ENCODE measurements around the gene COX4I2. TPM values are rescaled to one million over a fixed set of nuclear protein-coding genes. Genes with fewer than 3 reads are reported as not detected.
"Not testable (repeated sequence)": the region's sequence is repeated elsewhere in the genome, so short reads cannot be mapped to it uniquely, and the experiment has no call there.

The COX4I2 gene
- total RNA-seq, 3 donors from 2014 or later: 0.63 to 0.90 (median 0.76) TPM

GRCh38 chr20:31667315-31668285 lies 29.9 kb downstream of the COX4I2 start:
- intact Hi-C loops (cut with DNase I, micrococcal nuclease): no loop called here
- Histone ChIP-seq H3K36me3 (ENCODE audit: low read depth) (no peaks in the 10 kb centered on the region), H3K4me3 (no peak overlapping the region), H3K9me3 (no peaks in the 10 kb centered on the region), H3K4me1 (ENCODE audit: low read depth) (peaks cover 73% of the 10 kb centered on the region)
- no peak for ATAC-seq
- DNase-seq: peak in 2 of 3 donors; percentile 37 to 43
- TF ChIP-seq, protein P1, sequence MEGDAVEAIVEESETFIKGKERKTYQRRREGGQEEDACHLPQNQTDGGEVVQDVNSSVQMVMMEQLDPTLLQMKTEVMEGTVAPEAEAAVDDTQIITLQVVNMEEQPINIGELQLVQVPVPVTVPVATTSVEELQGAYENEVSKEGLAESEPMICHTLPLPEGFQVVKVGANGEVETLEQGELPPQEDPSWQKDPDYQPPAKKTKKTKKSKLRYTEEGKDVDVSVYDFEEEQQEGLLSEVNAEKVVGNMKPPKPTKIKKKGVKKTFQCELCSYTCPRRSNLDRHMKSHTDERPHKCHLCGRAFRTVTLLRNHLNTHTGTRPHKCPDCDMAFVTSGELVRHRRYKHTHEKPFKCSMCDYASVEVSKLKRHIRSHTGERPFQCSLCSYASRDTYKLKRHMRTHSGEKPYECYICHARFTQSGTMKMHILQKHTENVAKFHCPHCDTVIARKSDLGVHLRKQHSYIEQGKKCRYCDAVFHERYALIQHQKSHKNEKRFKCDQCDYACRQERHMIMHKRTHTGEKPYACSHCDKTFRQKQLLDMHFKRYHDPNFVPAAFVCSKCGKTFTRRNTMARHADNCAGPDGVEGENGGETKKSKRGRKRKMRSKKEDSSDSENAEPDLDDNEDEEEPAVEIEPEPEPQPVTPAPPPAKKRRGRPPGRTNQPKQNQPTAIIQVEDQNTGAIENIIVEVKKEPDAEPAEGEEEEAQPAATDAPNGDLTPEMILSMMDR (IDR thresholded peaks at IDR 0.05): no peak

DNA sequence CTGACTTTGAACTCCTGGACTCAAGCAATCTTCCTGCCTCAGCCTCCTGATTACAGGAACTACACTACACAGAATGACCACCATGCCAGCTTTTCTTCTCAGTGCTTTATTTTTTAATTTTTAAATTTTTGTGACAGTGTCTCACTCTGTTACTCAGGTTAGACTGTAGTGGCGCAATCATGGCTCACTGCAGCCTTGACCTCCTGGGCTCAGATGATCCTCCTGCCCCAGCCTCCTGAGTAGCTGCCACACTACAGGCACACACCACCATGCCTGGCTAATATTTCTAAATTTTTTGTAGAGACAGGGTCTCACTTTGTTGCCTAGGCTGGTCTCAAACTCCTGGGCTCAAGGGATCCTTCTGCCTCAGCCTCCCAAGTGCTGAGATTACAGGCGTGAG lies 31.2 kb downstream of the COX4I2 start:
- ATAC-seq; H3K36me3 ChIP-seq (ENCODE audit: low read depth); intact Hi-C loops (cut with DNase I, micrococcal nuclease); DNase-seq; H3K4me3 ChIP-seq; H3K9me3 ChIP-seq: not testable (repeated sequence)
- peaks cover 65% of the 10 kb centered on the region for H3K4me1 ChIP-seq (ENCODE audit: low read depth)

- intact Hi-C loops (cut with DNase I, micrococcal nuclease): no loop called here
- ATAC-seq (no peak), DNase-seq (no peak)
- TF ChIP-seq, protein P1 (IDR thresholded peaks at IDR 0.05): no peak
- H3K9me3 ChIP-seq: no peaks in the 10 kb centered on the region
- no peaks in the 10 kb centered on the region for H3K36me3 ChIP-seq (ENCODE audit: low read depth)
- H3K4me1 ChIP-seq (ENCODE audit: low read depth): peaks cover 59% of the 10 kb centered on the region
- H3K4me3 ChIP-seq: no peak overlapping the region
These were observed 32.2 kb downstream of the COX4I2 start for GRCh38 chr20:31669876-31670275.

GRCh38 chr20:31670371-31671228 lies 32.9 kb downstream of the COX4I2 start:
- Histone ChIP-seq H3K36me3 (ENCODE audit: low read depth) (no peaks in the 10 kb centered on the region), H3K4me1 (ENCODE audit: low read depth) (peaks cover 59% of the 10 kb centered on the region), H3K4me3 (no peak overlapping the region), H3K9me3 (no peaks in the 10 kb centered on the region)
- TF ChIP-seq, protein P1 (IDR thresholded peaks at IDR 0.05): no peak
- intact Hi-C loops (cut with DNase I, micrococcal nuclease): no loop called here
- ATAC-seq: peak; percentile 65
- peak; percentile 63 to 71 (median 65) for DNase-seq

DNA sequence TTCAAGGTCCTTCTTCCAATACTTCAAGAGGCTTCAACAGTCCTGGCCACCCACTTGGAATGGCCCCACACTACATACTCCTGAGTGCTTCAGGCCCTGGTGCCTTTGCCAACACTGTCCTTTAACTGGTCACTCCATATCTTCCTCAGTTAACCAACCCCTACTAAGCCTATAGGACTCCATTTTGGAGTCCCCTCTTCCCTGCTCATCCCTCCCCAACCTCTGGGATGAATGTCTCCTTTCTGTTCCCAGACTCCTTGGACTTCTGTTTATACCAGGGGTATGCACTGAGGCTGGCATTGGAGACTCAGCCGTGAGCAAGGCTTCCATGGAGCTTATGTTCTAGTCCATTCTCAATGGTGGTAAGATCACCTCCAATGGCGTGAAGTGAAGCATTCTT lies 33.6 kb downstream of the COX4I2 start:
- Histone ChIP-seq H3K4me1 (ENCODE audit: low read depth) (peaks cover 58% of the 10 kb centered on the region), H3K9me3 (no peaks in the 10 kb centered on the region), H3K4me3 (no peak overlapping the region), H3K36me3 (ENCODE audit: low read depth) (no peaks in the 10 kb centered on the region)
- no peak for ATAC-seq
- DNase-seq: no peak
- TF ChIP-seq, protein P1 (IDR thresholded peaks at IDR 0.05): no peak
- intact Hi-C loops (cut with DNase I, micrococcal nuclease): no loop called here

All from mucosa of descending colon (tissue), 3 donors.